ENCODE results near the gene PPM1M.

The PPM1M gene

GRCh38 chr3:52217409-52217805 is 28.2 kb upstream of the PPM1M start:
- DNase-seq (ENCODE audit: extremely low read depth, low read depth): no peak
- TF ChIP-seq CTCF (IDR thresholded peaks at IDR 0.05; ENCODE audit: low read depth, low read length): no peak

- no peak for TF ChIP-seq CTCF (IDR thresholded peaks at IDR 0.05; ENCODE audit: low read depth, low read length)
- DNase-seq (ENCODE audit: extremely low read depth, low read depth): no peak
These were observed 27.5 kb upstream of the PPM1M start for GRCh38 chr3:52218026-52218425.

- DNase-seq (ENCODE audit: extremely low read depth, low read depth): no peak
- TF ChIP-seq CTCF (IDR thresholded peaks at IDR 0.05; ENCODE audit: low read depth, low read length): no peak
These were observed 27.1 kb upstream of the PPM1M start for GRCh38 chr3:52218454-52218853.

- DNase-seq (ENCODE audit: extremely low read depth, low read depth): no peak
- no peak for TF ChIP-seq CTCF (IDR thresholded peaks at IDR 0.05; ENCODE audit: low read depth, low read length)
These were observed 26.5 kb upstream of the PPM1M start for GRCh38 chr3:52218937-52219650.

- no peak for DNase-seq (ENCODE audit: extremely low read depth, low read depth)
- TF ChIP-seq CTCF (IDR thresholded peaks at IDR 0.05; ENCODE audit: low read depth, low read length): peak; percentile 96
These were observed 25.1 kb upstream of the PPM1M start for GRCh38 chr3:52220380-52221026.

GRCh38 chr3:52221141-52221562 is 24.4 kb upstream of the PPM1M start:
- DNase-seq (ENCODE audit: extremely low read depth, low read depth): no peak
- TF ChIP-seq CTCF (IDR thresholded peaks at IDR 0.05; ENCODE audit: low read depth, low read length): no peak

- TF ChIP-seq CTCF (IDR thresholded peaks at IDR 0.05; ENCODE audit: low read depth, low read length): no peak
- DNase-seq (ENCODE audit: extremely low read depth, low read depth): no peak
These were observed 23.8 kb upstream of the PPM1M start for GRCh38 chr3:52221563-52222318.

Data from AG09319 (cell line).